Transverse colon (tissue), 4 donors: ENCODE measurements around the gene ATP1B4.

Source experiments
- CTCF ChIP-seq, 5 experiments: fragments of 200-600 bp in 3 of 5; fragments of 450-650 bp in 2 of 5; sonication (generic) in 3 of 5; IDR thresholded peaks; 1 replicate in 2 of 5; 2 replicates in 3 of 5; pipeline ENCODE4 v1.5.1; 2016 to 2017; ENCODE audit warnings: antibody characterized with exemption in 5 of 5, inconsistent platforms in 3 of 5, mild to moderate bottlenecking in 2 of 5, moderate library complexity in 1 of 5
- EP300 ChIP-seq: sonication (generic); formaldehyde crosslinking; IDR thresholded peaks from one replicate; pipeline ENCODE4 v1.6.1; 2017; ENCODE audit warnings: antibody characterized with exemption, low read depth
- POLR2A ChIP-seq: fragments of 450-650 bp; IDR thresholded peaks from one replicate; pipeline ENCODE4 v1.6.1; 2016; ENCODE audit warnings: antibody characterized with exemption, mild to moderate bottlenecking, moderate library complexity
- POLR2AphosphoS5 ChIP-seq, 3 donors: sonication (generic); formaldehyde crosslinking; IDR thresholded peaks; one replicate each; pipeline ENCODE4 v1.6.1; 2016; ENCODE audit warnings: antibody characterized with exemption in 3 of 3

DNA sequence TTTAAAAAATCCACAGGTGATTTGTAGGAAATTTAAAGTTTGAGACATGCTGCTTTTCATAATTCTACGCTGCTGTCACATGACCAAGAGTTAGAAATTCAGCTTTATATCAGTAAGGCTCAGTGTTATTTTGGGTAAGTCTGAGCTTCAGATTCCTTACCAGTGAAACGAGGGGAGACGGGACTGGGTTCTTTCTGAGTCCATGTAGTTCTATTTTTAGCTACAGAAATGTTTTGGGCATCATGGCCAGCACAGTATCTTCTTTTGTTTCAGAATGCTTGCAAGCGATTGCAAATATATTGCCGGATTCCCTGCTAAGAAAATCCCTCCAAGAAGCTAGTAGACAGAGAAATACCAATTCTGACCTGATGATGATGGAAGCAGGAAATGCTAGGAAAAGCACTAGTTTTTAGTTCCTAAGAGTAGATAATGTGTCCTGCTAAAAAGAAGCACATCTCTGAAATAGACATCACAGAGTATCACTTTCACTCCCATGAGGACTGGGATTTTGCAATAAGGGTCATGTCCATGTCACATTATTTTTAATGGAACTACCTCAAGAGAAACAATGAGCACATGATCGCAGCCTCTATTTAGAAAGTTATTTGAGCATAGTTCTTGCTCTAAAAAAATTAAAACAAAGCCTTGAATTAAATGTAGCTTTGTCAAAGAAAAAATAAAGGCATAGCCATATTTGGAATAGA lies 10.9 kb downstream of the ATP1B4 start:
- TF ChIP-seq POLR2A: no peak
- no peak for TF ChIP-seq CTCF (IDR thresholded peaks at IDR 0.05)
- no peak for TF ChIP-seq EP300
- TF ChIP-seq POLR2AphosphoS5 (IDR thresholded peaks at IDR 0.05): no peak
